Type B pancreatic cell (in vitro differentiated cells): ENCODE measurements around the gene GRIA1. TPM values are rescaled to one million over a fixed set of nuclear protein-coding genes. Genes with fewer than 3 reads are reported as not detected.

Experiments
- DNase-seq: peaks from one replicate; pipeline ENCODE4 v3.0.0; 2021; ENCODE audit warnings: mixed read lengths; ENCODE audit not compliant: unreplicated experiment; ENCODE audit errors: extremely low spot score
- H3K27ac Mint-ChIP-seq: 2 replicates; pipeline ENCODE4 v1.8.0; 2021; ENCODE audit warnings: mild to moderate bottlenecking, mixed read lengths
- H3K27me3 Mint-ChIP-seq: 2 replicates; pipeline ENCODE4 v1.8.0; 2021; ENCODE audit warnings: mixed read lengths
- H3K36me3 Mint-ChIP-seq: 2 replicates; pipeline ENCODE4 v1.8.0; 2021; ENCODE audit warnings: mixed read lengths
- H3K4me1 Mint-ChIP-seq: one replicate; pipeline ENCODE4 v1.8.0; 2021; ENCODE audit warnings: mixed read lengths; ENCODE audit not compliant: unreplicated experiment
- H3K4me3 Mint-ChIP-seq: 2 replicates; pipeline ENCODE4 v1.8.0; 2021; ENCODE audit warnings: mild to moderate bottlenecking, mixed read lengths
- H3K9me3 Mint-ChIP-seq: 2 replicates; pipeline ENCODE4 v1.8.0; 2021; ENCODE audit warnings: mixed read lengths
- total RNA-seq: library from RNA; stranded (reverse); gene quantifications from 2 replicates; pipeline ENCODE4 v1.2.1, GENCODE V29; 2021; ENCODE audit warnings: low replicate concordance
- TF ChIP-seq, protein P1 (sequence below): fragments of 200-600 bp; sonication (generic); conservative IDR thresholded peaks from 2 replicates; pipeline ENCODE4 v1.5.0; 2021; ENCODE audit warnings: antibody characterized with exemption, mild to moderate bottlenecking

Gene GRIA1
- total RNA-seq, 1 donor from 2014 or later, result 18.0 TPM

DNA sequence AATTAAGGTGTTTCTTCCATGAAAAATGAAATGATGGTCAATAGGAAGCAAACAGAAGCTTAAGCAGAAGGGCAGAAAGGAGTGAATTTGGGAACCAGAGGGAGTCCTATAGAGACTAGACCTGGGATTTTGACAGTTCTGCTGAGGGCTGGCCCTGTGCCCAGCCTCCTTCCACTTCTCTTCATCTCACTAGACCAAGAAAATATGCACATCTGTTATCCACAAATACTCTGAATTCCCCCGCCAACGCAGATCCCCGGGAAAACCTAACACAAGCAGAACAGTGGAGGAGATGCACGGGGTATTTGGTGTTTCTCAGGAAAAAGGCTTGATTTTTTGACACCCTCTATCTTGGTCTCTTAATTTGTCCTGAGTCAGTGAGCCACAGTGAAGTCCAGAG lies 22.7 kb downstream of the GRIA1 start:
- H3K4me1 Mint-ChIP-seq, result peaks cover 26% of the 10 kb centered on the region
- H3K27ac Mint-ChIP-seq, result no peak overlapping the region
- H3K9me3 Mint-ChIP-seq, result no peaks in the 10 kb centered on the region
- no peak for DNase-seq
- H3K27me3 Mint-ChIP-seq, result no peaks in the 10 kb centered on the region
- TF ChIP-seq, protein P1, sequence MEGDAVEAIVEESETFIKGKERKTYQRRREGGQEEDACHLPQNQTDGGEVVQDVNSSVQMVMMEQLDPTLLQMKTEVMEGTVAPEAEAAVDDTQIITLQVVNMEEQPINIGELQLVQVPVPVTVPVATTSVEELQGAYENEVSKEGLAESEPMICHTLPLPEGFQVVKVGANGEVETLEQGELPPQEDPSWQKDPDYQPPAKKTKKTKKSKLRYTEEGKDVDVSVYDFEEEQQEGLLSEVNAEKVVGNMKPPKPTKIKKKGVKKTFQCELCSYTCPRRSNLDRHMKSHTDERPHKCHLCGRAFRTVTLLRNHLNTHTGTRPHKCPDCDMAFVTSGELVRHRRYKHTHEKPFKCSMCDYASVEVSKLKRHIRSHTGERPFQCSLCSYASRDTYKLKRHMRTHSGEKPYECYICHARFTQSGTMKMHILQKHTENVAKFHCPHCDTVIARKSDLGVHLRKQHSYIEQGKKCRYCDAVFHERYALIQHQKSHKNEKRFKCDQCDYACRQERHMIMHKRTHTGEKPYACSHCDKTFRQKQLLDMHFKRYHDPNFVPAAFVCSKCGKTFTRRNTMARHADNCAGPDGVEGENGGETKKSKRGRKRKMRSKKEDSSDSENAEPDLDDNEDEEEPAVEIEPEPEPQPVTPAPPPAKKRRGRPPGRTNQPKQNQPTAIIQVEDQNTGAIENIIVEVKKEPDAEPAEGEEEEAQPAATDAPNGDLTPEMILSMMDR, result no peak
- no peak overlapping the region for H3K4me3 Mint-ChIP-seq
- no peaks in the 10 kb centered on the region for H3K36me3 Mint-ChIP-seq

- Mint-ChIP-seq H3K4me1 (peaks cover 26% of the 10 kb centered on the region), H3K27me3 (no peaks in the 10 kb centered on the region), H3K4me3 (no peak overlapping the region), H3K27ac (no peak overlapping the region), H3K36me3 (no peaks in the 10 kb centered on the region), H3K9me3 (no peaks in the 10 kb centered on the region)
- DNase-seq, result no peak
- TF ChIP-seq, protein P1, result no peak
Observed at GRCh38 chr5:153515301-153515700, 24.8 kb downstream of the GRIA1 start.

DNA sequence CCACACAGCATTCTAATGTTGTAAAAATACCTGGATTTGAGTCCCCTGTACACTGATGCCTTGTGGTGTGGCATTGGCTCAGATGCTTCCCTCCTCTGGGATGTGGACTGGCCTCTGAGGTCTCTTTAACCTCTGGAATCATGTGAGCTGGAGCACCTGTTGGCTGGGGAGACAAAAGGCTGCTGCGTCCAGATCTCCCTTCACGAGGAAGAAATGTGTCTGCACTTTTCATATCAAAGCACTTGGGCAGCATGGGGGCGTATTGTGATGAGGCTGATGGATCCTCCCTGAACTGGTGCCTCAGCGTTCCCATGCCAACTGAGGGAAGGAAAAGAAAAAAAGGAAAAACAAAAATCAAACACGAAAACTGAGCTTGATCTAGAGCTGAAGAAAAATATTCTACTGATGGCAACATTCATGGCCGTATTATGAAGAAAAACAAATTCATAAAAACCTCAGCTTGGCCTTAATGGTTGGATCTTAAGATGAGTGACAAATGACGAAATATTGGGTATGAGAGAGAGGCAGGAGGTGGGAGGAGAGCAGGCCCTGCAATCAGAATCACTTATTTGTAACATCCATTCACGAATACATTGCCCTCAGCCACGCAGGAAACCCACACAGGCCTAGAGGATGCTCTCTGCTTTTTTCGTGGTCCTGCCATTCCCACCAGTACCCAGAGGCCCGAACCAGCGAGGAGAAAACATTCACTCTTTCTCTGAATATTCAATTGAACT lies 26.2 kb downstream of the GRIA1 start:
- peaks cover 35% of the 10 kb centered on the region for H3K4me1 Mint-ChIP-seq

GRCh38 chr5:153517241-153517611 lies 26.8 kb downstream of the GRIA1 start:
- Mint-ChIP-seq H3K4me1 (peaks cover 35% of the 10 kb centered on the region), H3K9me3 (no peaks in the 10 kb centered on the region), H3K27ac (no peak overlapping the region), H3K36me3 (no peaks in the 10 kb centered on the region), H3K27me3 (no peaks in the 10 kb centered on the region), H3K4me3 (no peak overlapping the region)
- DNase-seq, result no peak
- TF ChIP-seq, protein P1, result no peak

More for the DNA sequence above, 26.2 kb downstream of the GRIA1 start:
- Mint-ChIP-seq H3K27me3 (no peaks in the 10 kb centered on the region), H3K36me3 (no peaks in the 10 kb centered on the region), H3K27ac (no peak overlapping the region), H3K4me3 (peak overlapping the region; percentile 1), H3K9me3 (no peaks in the 10 kb centered on the region)
- TF ChIP-seq, protein P1, result no peak
- DNase-seq, result no peak

DNA sequence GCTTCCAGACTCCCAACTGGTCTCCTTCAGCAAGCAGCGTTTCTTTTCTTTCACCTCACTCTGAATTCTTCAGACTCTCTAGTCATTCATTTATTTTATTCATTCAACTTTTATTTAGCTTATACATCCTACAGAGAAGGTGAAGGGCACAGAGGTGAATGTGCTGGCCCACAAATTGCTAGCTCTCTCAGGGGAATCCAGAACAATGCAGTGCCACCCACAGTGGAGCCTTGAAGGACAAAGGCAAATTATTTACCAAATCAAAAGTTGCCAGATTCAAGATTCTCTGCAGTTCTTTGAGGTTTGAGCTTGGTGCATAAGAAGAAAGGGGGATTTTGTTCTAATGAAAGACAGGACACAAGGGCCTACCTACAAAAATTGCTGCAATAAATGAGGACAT lies 29.7 kb downstream of the GRIA1 start:
- H3K27me3 Mint-ChIP-seq, result no peaks in the 10 kb centered on the region
- H3K9me3 Mint-ChIP-seq, result no peaks in the 10 kb centered on the region
- peaks cover 32% of the 10 kb centered on the region for H3K4me1 Mint-ChIP-seq
- TF ChIP-seq, protein P1, result no peak
- no peak overlapping the region for H3K4me3 Mint-ChIP-seq
- no peak overlapping the region for H3K27ac Mint-ChIP-seq
- no peak for DNase-seq
- H3K36me3 Mint-ChIP-seq, result no peaks in the 10 kb centered on the region
